Measurements from ENCODE around the gene DHX15.

The DHX15 gene

GRCh38 chr4:24622146-24622834 is 37.9 kb upstream of the DHX15 start:
- no peak for TF ChIP-seq YY1 (IDR thresholded peaks at IDR 0.05; ENCODE audit: low read depth)
- TF ChIP-seq, protein P1, sequence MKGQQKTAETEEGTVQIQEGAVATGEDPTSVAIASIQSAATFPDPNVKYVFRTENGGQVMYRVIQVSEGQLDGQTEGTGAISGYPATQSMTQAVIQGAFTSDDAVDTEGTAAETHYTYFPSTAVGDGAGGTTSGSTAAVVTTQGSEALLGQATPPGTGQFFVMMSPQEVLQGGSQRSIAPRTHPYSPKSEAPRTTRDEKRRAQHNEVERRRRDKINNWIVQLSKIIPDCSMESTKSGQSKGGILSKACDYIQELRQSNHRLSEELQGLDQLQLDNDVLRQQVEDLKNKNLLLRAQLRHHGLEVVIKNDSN (IDR thresholded peaks at IDR 0.05) = no peak
- no peak for TF ChIP-seq REST (IDR thresholded peaks at IDR 0.05; ENCODE audit: low read depth)
- no peak for TF ChIP-seq MAX (IDR thresholded peaks at IDR 0.05)
- TF ChIP-seq NFIC (IDR thresholded peaks at IDR 0.05) = no peak
- TF ChIP-seq CEBPB (IDR thresholded peaks at IDR 0.05) = no peak
- TF ChIP-seq EP300 (IDR thresholded peaks at IDR 0.05; ENCODE audit: borderline replicate concordance) = no peak
- TF ChIP-seq TEAD4 (IDR thresholded peaks at IDR 0.05) = no peak
- no peak for TF ChIP-seq TAF1 (IDR thresholded peaks at IDR 0.05; ENCODE audit: low read depth)
- no peak for TF ChIP-seq CREB1 (IDR thresholded peaks at IDR 0.05; ENCODE audit: low read depth)
- TF ChIP-seq FOXM1 (IDR thresholded peaks at IDR 0.05; ENCODE audit: borderline replicate concordance, low read depth) = no peak
- TF ChIP-seq ZBTB7A (IDR thresholded peaks at IDR 0.05; ENCODE audit: low read depth) = no peak

GRCh38 chr4:24615977-24616376 is 31.6 kb upstream of the DHX15 start:
- no peak for TF ChIP-seq NFIC (IDR thresholded peaks at IDR 0.05)
- TF ChIP-seq EP300 (IDR thresholded peaks at IDR 0.05; ENCODE audit: borderline replicate concordance) = no peak
- no peak for TF ChIP-seq CREB1 (IDR thresholded peaks at IDR 0.05; ENCODE audit: low read depth)
- no peak for TF ChIP-seq TCF12 (IDR thresholded peaks at IDR 0.05; ENCODE audit: low read depth)
- no peak for TF ChIP-seq RAD21 (IDR thresholded peaks at IDR 0.05; ENCODE audit: low read depth)
- TF ChIP-seq REST (IDR thresholded peaks at IDR 0.05; ENCODE audit: low read depth) = no peak
- no peak for TF ChIP-seq EGR1 (IDR thresholded peaks at IDR 0.05)
- no peak for TF ChIP-seq TAF1 (IDR thresholded peaks at IDR 0.05; ENCODE audit: low read depth)
- no peak for TF ChIP-seq ZBTB7A (IDR thresholded peaks at IDR 0.05; ENCODE audit: low read depth)
- TF ChIP-seq YY1 (IDR thresholded peaks at IDR 0.05; ENCODE audit: low read depth) = no peak
- TF ChIP-seq, protein P1 (IDR thresholded peaks at IDR 0.05) = no peak
- no peak for TF ChIP-seq MAX (IDR thresholded peaks at IDR 0.05)

- TF ChIP-seq RAD21 (IDR thresholded peaks at IDR 0.05; ENCODE audit: low read depth) = no peak
- no peak for TF ChIP-seq TCF12 (IDR thresholded peaks at IDR 0.05; ENCODE audit: low read depth)
- no peak for TF ChIP-seq TAF1 (IDR thresholded peaks at IDR 0.05; ENCODE audit: low read depth)
- no peak for TF ChIP-seq CEBPB (IDR thresholded peaks at IDR 0.05)
- no peak for TF ChIP-seq ZBTB7A (IDR thresholded peaks at IDR 0.05; ENCODE audit: low read depth)
- no peak for TF ChIP-seq REST (IDR thresholded peaks at IDR 0.05; ENCODE audit: low read depth)
- no peak for TF ChIP-seq NFIC (IDR thresholded peaks at IDR 0.05)
- TF ChIP-seq TEAD4 (IDR thresholded peaks at IDR 0.05) = no peak
- TF ChIP-seq CREB1 (IDR thresholded peaks at IDR 0.05; ENCODE audit: low read depth) = no peak
- TF ChIP-seq MAX (IDR thresholded peaks at IDR 0.05) = no peak
- no peak for TF ChIP-seq EP300 (IDR thresholded peaks at IDR 0.05; ENCODE audit: borderline replicate concordance)
These were observed 30.5 kb upstream of the DHX15 start for GRCh38 chr4:24614881-24615280.

DNA sequence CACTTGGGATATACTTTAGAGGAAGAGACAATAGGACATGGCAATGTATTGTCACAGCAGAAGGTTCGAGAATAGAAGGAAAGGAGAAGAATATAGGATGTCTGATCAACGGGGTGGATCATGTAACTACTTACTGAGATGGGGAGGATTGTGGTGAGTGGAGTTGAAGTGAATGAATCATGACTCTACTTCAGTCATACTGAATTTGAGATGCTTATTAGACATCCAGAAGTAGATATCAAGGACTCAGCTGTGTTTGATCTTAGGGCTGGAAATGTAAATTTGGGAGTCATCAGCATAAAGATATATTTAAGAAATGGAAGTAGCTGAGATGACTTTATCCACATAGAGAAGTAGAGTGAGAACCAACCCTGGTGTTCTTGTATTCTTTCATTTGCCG is 29.1 kb upstream of the DHX15 start:
- TF ChIP-seq CREB1 (IDR thresholded peaks at IDR 0.05; ENCODE audit: low read depth) (no peak), NFIC (IDR thresholded peaks at IDR 0.05) (no peak), YY1 (IDR thresholded peaks at IDR 0.05; ENCODE audit: low read depth) (no peak), FOXM1 (IDR thresholded peaks at IDR 0.05; ENCODE audit: borderline replicate concordance, low read depth) (no peak), MAX (IDR thresholded peaks at IDR 0.05) (no peak), RAD21 (IDR thresholded peaks at IDR 0.05; ENCODE audit: low read depth) (no peak), ZBTB7A (IDR thresholded peaks at IDR 0.05; ENCODE audit: low read depth) (no peak), TEAD4 (IDR thresholded peaks at IDR 0.05) (no peak), TAF1 (IDR thresholded peaks at IDR 0.05; ENCODE audit: low read depth) (no peak), EP300 (IDR thresholded peaks at IDR 0.05; ENCODE audit: borderline replicate concordance) (no peak)
- TF ChIP-seq, protein P1 (IDR thresholded peaks at IDR 0.05) = no peak
